ENCODE data around the gene CAB39.

CAB39 gene

GRCh38 chr2:230685178-230685577 lies 27.5 kb upstream of the CAB39 start:
- Histone ChIP-seq H3K9me3 (ENCODE audit: insufficient read depth, low read length, severe bottlenecking) (no peaks in the 10 kb centered on the region), H3K4me3 (ENCODE audit: low read depth in 1 of 2, low read length in 2 of 2) (no peak overlapping the region), H3K36me3 (ENCODE audit: insufficient read depth, low read length) (no peaks in the 10 kb centered on the region), H4K20me1 (ENCODE audit: insufficient read depth, low read length) (no peaks in the 10 kb centered on the region), H3K27ac (ENCODE audit: low read length) (no peak overlapping the region), H3K9ac (ENCODE audit: low read depth, low read length) (no peak overlapping the region), H3K79me2 (ENCODE audit: insufficient read depth, low read length) (no peaks in the 10 kb centered on the region), H2AFZ (ENCODE audit: low read depth, low read length) (no peak overlapping the region), H3K27me3 (ENCODE audit: insufficient read depth, low read length, poor library complexity) (no peaks in the 10 kb centered on the region), H3K4me2 (ENCODE audit: insufficient read depth, low read length) (no peak overlapping the region), H3K4me1 (ENCODE audit: insufficient read depth, low read length) (no peaks in the 10 kb centered on the region)
- DNase-seq (no peak), ATAC-seq (ENCODE audit: insufficient read depth, low read depth) (no peak)
- no peak for TF ChIP-seq EZH2 (IDR thresholded peaks at IDR 0.05; ENCODE audit: borderline replicate concordance, low read depth, low read length, severe bottlenecking)
- TF ChIP-seq, protein P1, sequence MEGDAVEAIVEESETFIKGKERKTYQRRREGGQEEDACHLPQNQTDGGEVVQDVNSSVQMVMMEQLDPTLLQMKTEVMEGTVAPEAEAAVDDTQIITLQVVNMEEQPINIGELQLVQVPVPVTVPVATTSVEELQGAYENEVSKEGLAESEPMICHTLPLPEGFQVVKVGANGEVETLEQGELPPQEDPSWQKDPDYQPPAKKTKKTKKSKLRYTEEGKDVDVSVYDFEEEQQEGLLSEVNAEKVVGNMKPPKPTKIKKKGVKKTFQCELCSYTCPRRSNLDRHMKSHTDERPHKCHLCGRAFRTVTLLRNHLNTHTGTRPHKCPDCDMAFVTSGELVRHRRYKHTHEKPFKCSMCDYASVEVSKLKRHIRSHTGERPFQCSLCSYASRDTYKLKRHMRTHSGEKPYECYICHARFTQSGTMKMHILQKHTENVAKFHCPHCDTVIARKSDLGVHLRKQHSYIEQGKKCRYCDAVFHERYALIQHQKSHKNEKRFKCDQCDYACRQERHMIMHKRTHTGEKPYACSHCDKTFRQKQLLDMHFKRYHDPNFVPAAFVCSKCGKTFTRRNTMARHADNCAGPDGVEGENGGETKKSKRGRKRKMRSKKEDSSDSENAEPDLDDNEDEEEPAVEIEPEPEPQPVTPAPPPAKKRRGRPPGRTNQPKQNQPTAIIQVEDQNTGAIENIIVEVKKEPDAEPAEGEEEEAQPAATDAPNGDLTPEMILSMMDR (IDR thresholded peaks at IDR 0.05; ENCODE audit: borderline replicate concordance, extremely low read depth, low read length, poor library complexity, severe bottlenecking), result no peak

DNA sequence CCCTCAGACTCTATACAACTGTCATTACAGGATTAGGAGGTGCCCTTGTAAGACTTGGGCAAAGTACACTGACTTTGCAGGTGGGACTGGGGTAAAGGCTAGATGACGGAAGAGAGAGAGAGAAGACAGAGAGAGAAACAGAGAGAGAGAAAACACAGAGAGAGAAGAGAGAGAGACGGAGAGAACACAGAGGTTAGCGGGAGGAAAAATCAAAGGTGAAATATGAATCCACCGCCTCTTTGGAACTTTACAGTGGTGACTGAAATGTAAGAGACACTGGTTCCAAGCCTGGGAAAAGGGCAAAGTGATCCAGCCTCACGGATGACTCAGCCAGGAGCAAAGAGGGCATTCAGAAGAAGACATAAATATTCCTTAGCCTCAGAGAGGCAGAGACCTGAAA lies 25.1 kb upstream of the CAB39 start:
- H4K20me1 ChIP-seq (ENCODE audit: insufficient read depth, low read length), result no peaks in the 10 kb centered on the region
- no peak for TF ChIP-seq EZH2 (IDR thresholded peaks at IDR 0.05; ENCODE audit: borderline replicate concordance, low read depth, low read length, severe bottlenecking)
- TF ChIP-seq, protein P1 (IDR thresholded peaks at IDR 0.05; ENCODE audit: borderline replicate concordance, extremely low read depth, low read length, poor library complexity, severe bottlenecking), result no peak
- H3K79me2 ChIP-seq (ENCODE audit: insufficient read depth, low read length), result no peaks in the 10 kb centered on the region
- no peaks in the 10 kb centered on the region for H3K27me3 ChIP-seq (ENCODE audit: insufficient read depth, low read length, poor library complexity)
- no peak overlapping the region for H3K4me3 ChIP-seq (ENCODE audit: low read depth in 1 of 2, low read length in 2 of 2)
- no peaks in the 10 kb centered on the region for H3K9me3 ChIP-seq (ENCODE audit: insufficient read depth, low read length, severe bottlenecking)
- H3K27ac ChIP-seq (ENCODE audit: low read length), result no peak overlapping the region
- ATAC-seq (ENCODE audit: insufficient read depth, low read depth), result no peak
- H3K4me2 ChIP-seq (ENCODE audit: insufficient read depth, low read length), result no peak overlapping the region
- no peaks in the 10 kb centered on the region for H3K36me3 ChIP-seq (ENCODE audit: insufficient read depth, low read length)
- H3K9ac ChIP-seq (ENCODE audit: low read depth, low read length), result no peak overlapping the region
- no peaks in the 10 kb centered on the region for H3K4me1 ChIP-seq (ENCODE audit: insufficient read depth, low read length)
- no peak overlapping the region for H2AFZ ChIP-seq (ENCODE audit: low read depth, low read length)
- no peak for DNase-seq

DNA sequence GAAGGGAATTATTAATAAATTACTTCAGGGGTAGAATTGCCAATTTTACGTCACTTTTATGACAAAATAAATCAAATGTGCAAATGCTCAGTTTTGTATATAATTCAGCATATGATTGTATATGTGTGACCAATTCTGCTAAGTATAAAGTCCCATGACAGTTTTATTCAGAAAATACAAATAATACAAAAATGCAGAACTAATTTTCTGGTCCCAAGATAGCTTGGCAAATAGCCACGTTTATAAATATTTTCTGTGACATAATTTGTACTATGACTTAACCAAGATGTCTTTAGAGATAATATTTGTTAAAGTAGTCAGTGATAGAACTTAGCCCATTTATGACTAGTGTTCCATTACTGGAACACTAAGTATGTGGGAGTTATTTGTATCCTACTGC lies 24.2 kb upstream of the CAB39 start:
- H3K4me1 ChIP-seq (ENCODE audit: insufficient read depth, low read length), result no peaks in the 10 kb centered on the region
- no peak overlapping the region for H3K4me2 ChIP-seq (ENCODE audit: insufficient read depth, low read length)
- ATAC-seq (ENCODE audit: insufficient read depth, low read depth) (no peak), DNase-seq (no peak)
- H3K27me3 ChIP-seq (ENCODE audit: insufficient read depth, low read length, poor library complexity), result no peaks in the 10 kb centered on the region
- no peak overlapping the region for H3K27ac ChIP-seq (ENCODE audit: low read length)
- H2AFZ ChIP-seq (ENCODE audit: low read depth, low read length), result no peak overlapping the region
- H3K36me3 ChIP-seq (ENCODE audit: insufficient read depth, low read length), result no peaks in the 10 kb centered on the region
- no peak overlapping the region for H3K4me3 ChIP-seq (ENCODE audit: low read depth in 1 of 2, low read length in 2 of 2)
- no peak overlapping the region for H3K9ac ChIP-seq (ENCODE audit: low read depth, low read length)
- no peaks in the 10 kb centered on the region for H3K9me3 ChIP-seq (ENCODE audit: insufficient read depth, low read length, severe bottlenecking)
- TF ChIP-seq, protein P1 (IDR thresholded peaks at IDR 0.05; ENCODE audit: borderline replicate concordance, extremely low read depth, low read length, poor library complexity, severe bottlenecking), result no peak
- no peak for TF ChIP-seq EZH2 (IDR thresholded peaks at IDR 0.05; ENCODE audit: borderline replicate concordance, low read depth, low read length, severe bottlenecking)
- H4K20me1 ChIP-seq (ENCODE audit: insufficient read depth, low read length), result no peaks in the 10 kb centered on the region
- H3K79me2 ChIP-seq (ENCODE audit: insufficient read depth, low read length), result no peaks in the 10 kb centered on the region

DNA sequence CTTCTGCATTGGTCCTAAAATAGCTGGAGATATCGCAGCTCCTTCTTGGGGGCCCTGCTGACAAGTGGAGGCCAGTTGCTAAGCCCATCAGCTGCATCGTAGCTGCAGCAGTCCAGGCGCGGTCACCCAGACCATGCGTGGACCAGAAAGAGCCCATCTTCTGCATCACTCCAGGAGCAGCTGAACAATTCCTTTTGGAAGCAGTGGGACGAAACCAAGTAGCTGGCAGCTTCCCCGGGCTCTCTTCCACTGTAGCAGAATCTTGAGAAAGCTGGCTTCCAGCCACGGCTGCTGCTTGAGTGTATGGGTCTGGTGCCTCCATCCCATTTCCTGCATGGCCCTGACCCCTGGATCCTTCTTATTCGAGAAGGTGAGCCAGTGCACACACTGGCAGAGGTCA lies 22.2 kb upstream of the CAB39 start:
- Histone ChIP-seq H3K4me2 (ENCODE audit: insufficient read depth, low read length) (no peak overlapping the region), H3K27ac (ENCODE audit: low read length) (no peak overlapping the region), H2AFZ (ENCODE audit: low read depth, low read length) (no peak overlapping the region), H3K27me3 (ENCODE audit: insufficient read depth, low read length, poor library complexity) (no peaks in the 10 kb centered on the region), H3K4me1 (ENCODE audit: insufficient read depth, low read length) (no peaks in the 10 kb centered on the region), H3K4me3 (ENCODE audit: low read depth in 1 of 2, low read length in 2 of 2) (no peak overlapping the region), H3K9ac (ENCODE audit: low read depth, low read length) (no peak overlapping the region), H3K9me3 (ENCODE audit: insufficient read depth, low read length, severe bottlenecking) (no peaks in the 10 kb centered on the region), H3K36me3 (ENCODE audit: insufficient read depth, low read length) (no peaks in the 10 kb centered on the region), H4K20me1 (ENCODE audit: insufficient read depth, low read length) (no peaks in the 10 kb centered on the region), H3K79me2 (ENCODE audit: insufficient read depth, low read length) (no peaks in the 10 kb centered on the region)
- no peak for ATAC-seq (ENCODE audit: insufficient read depth, low read depth)
- DNase-seq, result no peak
- TF ChIP-seq EZH2 (IDR thresholded peaks at IDR 0.05; ENCODE audit: borderline replicate concordance, low read depth, low read length, severe bottlenecking), result no peak
- TF ChIP-seq, protein P1 (IDR thresholded peaks at IDR 0.05; ENCODE audit: borderline replicate concordance, extremely low read depth, low read length, poor library complexity, severe bottlenecking), result no peak
